ENCODE results near the gene PDE4B.

DNA sequence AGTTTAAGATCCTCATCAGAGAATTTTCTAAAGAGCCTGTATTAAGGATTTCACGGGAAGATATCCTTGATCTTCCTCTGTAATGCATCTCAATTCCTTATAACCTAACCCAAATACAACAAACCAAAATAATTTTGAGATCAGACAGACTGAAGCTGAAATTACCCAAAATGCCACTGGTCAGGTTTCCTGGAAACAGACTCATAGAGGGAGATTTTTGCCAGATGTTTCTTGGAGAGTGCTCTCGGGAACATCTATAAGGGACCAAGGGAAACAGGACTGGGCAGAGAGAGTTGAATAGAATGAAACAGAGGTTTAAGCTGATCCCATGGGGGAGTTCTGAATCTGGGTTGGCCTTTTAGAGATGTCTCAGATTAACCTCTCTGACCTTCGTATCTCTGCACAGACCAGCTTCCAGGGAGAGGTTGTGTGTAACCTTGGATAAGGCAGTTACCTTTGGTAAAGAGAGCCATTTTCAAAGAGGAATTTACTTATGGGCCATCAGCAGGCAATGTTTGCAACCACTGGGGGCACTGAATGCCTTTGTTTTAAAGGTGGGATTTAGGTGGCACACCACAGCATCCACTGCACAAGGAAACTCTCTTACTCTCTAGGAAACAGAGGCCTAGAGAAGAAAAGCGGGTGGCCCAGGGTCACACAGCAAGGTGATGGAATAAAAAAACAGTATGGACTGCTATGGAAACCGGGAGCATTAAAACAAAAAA lies 610.5 kb downstream of the PDE4B start:
- TF ChIP-seq POLR2A (IDR thresholded peaks at IDR 0.05; ENCODE audit: low read depth, low read length) (no peak), TAF1 (IDR thresholded peaks at IDR 0.05; ENCODE audit: low read depth, low read length) (no peak), POLR2AphosphoS5 (IDR thresholded peaks at IDR 0.05; ENCODE audit: low read depth, low read length) (no peak)
